Type B pancreatic cell (in vitro differentiated cells): ENCODE data around the gene RBM28. TPM values are rescaled to one million over a fixed set of nuclear protein-coding genes. Genes with fewer than 3 reads are reported as not detected.

Source experiments
- DNase-seq: peaks from one replicate; pipeline ENCODE4 v3.0.0; 2021; ENCODE audit warnings: mixed read lengths; ENCODE audit not compliant: unreplicated experiment; ENCODE audit errors: extremely low spot score
- H3K27ac Mint-ChIP-seq: 2 replicates; pipeline ENCODE4 v1.8.0; 2021; ENCODE audit warnings: mild to moderate bottlenecking, mixed read lengths
- H3K27me3 Mint-ChIP-seq: 2 replicates; pipeline ENCODE4 v1.8.0; 2021; ENCODE audit warnings: mixed read lengths
- H3K36me3 Mint-ChIP-seq: 2 replicates; pipeline ENCODE4 v1.8.0; 2021; ENCODE audit warnings: mixed read lengths
- H3K4me1 Mint-ChIP-seq: one replicate; pipeline ENCODE4 v1.8.0; 2021; ENCODE audit warnings: mixed read lengths; ENCODE audit not compliant: unreplicated experiment
- H3K4me3 Mint-ChIP-seq: 2 replicates; pipeline ENCODE4 v1.8.0; 2021; ENCODE audit warnings: mild to moderate bottlenecking, mixed read lengths
- H3K9me3 Mint-ChIP-seq: 2 replicates; pipeline ENCODE4 v1.8.0; 2021; ENCODE audit warnings: mixed read lengths
- total RNA-seq: library from RNA; stranded (reverse); gene quantifications from 2 replicates; pipeline ENCODE4 v1.2.1, GENCODE V29; 2021; ENCODE audit warnings: low replicate concordance
- TF ChIP-seq, protein P1 (sequence below): fragments of 200-600 bp; sonication (generic); conservative IDR thresholded peaks from 2 replicates; pipeline ENCODE4 v1.5.0; 2021; ENCODE audit warnings: antibody characterized with exemption, mild to moderate bottlenecking

RBM28 gene
- total RNA-seq, 1 donor from 2014 or later, result 59.7 TPM

DNA sequence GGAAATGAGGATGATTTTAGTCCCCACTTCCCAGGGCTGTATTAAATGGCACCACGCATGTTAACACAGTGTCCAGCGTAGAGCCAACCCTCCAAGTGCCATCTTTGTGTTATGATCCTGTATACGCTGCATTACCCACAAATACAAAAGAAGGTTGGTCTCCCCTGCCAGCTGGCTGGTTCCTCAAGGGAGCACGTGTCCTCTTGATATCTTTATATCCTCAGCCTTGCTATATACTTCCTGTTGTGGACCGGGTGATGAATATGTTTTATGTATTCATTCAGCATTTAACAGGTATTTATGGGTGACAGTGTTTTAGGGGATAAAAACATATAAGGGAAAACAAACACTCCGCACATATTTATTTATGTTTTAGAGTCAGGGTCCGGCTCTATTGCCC, 41.0 kb upstream of the RBM28 start:
- H3K4me1 Mint-ChIP-seq, result peaks cover 19% of the 10 kb centered on the region
- TF ChIP-seq, protein P1, sequence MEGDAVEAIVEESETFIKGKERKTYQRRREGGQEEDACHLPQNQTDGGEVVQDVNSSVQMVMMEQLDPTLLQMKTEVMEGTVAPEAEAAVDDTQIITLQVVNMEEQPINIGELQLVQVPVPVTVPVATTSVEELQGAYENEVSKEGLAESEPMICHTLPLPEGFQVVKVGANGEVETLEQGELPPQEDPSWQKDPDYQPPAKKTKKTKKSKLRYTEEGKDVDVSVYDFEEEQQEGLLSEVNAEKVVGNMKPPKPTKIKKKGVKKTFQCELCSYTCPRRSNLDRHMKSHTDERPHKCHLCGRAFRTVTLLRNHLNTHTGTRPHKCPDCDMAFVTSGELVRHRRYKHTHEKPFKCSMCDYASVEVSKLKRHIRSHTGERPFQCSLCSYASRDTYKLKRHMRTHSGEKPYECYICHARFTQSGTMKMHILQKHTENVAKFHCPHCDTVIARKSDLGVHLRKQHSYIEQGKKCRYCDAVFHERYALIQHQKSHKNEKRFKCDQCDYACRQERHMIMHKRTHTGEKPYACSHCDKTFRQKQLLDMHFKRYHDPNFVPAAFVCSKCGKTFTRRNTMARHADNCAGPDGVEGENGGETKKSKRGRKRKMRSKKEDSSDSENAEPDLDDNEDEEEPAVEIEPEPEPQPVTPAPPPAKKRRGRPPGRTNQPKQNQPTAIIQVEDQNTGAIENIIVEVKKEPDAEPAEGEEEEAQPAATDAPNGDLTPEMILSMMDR, result no peak
- no peaks in the 10 kb centered on the region for H3K36me3 Mint-ChIP-seq
- no peak overlapping the region for H3K27ac Mint-ChIP-seq
- no peak overlapping the region for H3K4me3 Mint-ChIP-seq
- H3K9me3 Mint-ChIP-seq, result no peaks in the 10 kb centered on the region
- no peak for DNase-seq
- H3K27me3 Mint-ChIP-seq, result peaks cover 3% of the 10 kb centered on the region

DNA sequence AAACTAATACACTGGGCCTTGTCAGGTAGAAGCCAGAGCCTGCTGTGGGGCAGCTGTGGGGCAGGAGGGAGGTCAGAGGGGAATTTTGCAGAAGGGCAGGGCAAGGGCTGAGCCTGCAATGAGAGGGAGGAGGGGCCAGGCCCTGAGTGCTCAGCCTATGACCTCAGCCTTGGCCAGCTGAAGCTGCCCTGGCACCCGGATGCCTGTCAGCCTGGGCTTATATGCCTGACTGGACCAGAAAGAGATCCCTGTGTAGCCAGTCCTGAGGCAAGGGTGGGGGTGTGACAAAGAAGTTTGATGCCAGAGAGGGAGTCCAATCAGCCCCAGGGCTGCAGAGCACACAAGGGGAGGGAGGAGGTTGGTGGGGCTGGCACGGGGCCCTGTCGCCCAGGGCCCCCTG, 40.1 kb upstream of the RBM28 start:
- Mint-ChIP-seq H3K9me3 (no peaks in the 10 kb centered on the region), H3K27ac (no peak overlapping the region), H3K4me3 (no peak overlapping the region), H3K4me1 (peaks cover 24% of the 10 kb centered on the region), H3K36me3 (no peaks in the 10 kb centered on the region), H3K27me3 (peaks cover 3% of the 10 kb centered on the region)
- TF ChIP-seq, protein P1, result no peak
- no peak for DNase-seq

DNA sequence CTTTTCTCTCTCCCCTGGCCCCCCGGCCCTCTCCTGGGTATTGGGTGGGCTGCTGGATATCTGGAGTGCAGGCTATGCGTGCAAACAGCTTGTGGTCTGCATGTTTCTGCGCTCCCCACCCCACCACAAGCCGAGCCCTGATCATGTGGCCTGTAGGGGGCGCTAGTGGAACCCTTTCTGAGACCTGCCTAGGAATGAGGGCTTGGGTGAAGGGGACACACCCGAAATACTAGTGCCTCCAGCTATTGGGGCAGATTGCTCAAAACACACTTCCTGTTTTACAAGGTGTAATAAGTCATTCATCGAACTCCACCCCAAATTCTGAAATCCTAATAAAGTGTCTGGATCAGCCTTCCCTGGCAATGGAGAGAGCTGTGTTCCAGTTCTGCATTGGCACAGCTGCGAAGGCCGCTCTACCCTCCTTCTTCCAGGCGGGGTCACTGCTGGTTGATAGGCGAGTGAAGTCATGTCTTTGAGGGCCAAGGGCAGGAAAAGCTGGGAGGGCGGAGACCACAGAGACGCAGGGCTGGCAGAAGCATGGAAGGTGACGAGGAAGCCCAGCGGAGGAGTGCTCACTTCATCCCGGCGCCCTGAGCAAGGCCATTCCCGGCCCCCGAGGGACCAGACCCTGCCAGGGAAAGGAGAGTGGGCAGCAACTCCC, 37.6 kb upstream of the RBM28 start:
- no peak for DNase-seq
- H3K4me3 Mint-ChIP-seq, result no peak overlapping the region
- H3K4me1 Mint-ChIP-seq, result peaks cover 19% of the 10 kb centered on the region
- H3K9me3 Mint-ChIP-seq, result no peaks in the 10 kb centered on the region
- TF ChIP-seq, protein P1, result peak; percentile 76
- no peaks in the 10 kb centered on the region for H3K36me3 Mint-ChIP-seq
- peak overlapping the region; percentile 61 for H3K27ac Mint-ChIP-seq
- H3K27me3 Mint-ChIP-seq, result no peaks in the 10 kb centered on the region

DNA sequence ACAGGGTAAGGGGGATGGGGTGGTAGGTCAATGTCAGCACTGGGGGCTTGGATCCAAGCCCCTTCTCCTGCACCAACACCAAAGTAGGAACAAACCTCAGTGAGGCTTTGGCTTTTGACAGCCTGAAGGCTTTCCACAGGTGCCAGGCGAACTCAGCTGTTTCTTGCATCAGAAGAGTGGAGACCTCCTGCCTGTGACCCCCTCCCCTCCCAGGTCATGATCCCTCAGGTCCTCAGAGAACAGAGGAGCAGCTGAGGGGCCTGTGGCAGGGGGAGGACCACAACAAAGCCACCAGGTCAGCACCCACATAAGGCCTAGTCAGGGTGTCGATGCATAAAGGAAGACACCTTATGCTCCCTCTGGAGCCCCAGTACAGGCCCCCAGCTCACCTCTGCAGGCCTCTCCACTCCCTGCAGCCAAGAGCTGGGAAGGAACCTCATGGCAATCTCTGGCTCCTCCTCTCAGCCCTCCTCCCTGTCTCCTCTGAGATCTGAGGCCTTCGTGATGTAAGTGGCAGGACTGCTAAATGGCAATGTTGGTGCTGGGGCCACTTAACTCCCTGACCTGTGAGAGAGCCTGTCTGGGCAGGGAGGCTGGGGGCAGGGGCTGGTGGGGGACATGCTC, 36.9 kb upstream of the RBM28 start:
- TF ChIP-seq, protein P1, result no peak
- no peak for DNase-seq
- Mint-ChIP-seq H3K4me1 (peaks cover 19% of the 10 kb centered on the region), H3K36me3 (no peaks in the 10 kb centered on the region), H3K27ac (no peak overlapping the region), H3K4me3 (no peak overlapping the region), H3K9me3 (no peaks in the 10 kb centered on the region), H3K27me3 (no peaks in the 10 kb centered on the region)

DNA sequence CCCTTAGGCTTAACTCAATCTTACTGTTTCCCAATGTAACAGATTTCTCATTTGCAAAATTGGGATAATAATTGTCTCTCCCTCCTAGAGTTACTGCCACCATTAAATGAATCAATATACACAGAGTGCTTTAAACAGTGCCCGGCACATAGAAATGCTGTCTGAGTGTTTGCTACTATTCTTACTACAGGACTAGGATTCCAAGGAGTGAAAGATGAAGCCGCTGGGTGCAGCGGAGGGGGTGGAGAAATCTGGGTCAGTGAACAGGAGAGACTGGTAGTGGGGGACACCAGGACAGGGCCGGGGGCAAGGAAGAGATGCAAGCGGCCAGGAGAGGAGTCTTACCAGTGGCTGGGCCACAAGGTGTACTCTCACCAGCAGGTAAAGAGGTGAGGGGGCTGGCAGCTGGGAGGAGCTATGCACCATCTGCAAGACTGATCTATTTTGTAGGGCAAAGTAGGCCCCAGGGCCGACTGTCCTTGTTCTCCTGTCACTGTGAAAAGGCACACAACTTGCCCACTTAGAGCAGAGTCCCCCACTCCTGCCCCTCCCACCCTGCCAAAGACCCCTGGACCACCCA, 36.3 kb upstream of the RBM28 start:
- Mint-ChIP-seq H3K27me3 (no peaks in the 10 kb centered on the region), H3K4me1 (peaks cover 19% of the 10 kb centered on the region), H3K27ac (peak overlapping the region; percentile 11), H3K9me3 (no peaks in the 10 kb centered on the region), H3K4me3 (peak overlapping the region; percentile 1), H3K36me3 (no peaks in the 10 kb centered on the region)
- TF ChIP-seq, protein P1, result no peak
- DNase-seq, result no peak
